Liver (tissue), 9 donors: ENCODE results near the gene DUS1L. TPM values are rescaled to one million over a fixed set of nuclear protein-coding genes. Genes with fewer than 3 reads are reported as not detected.

Experiments
- DNase-seq: peaks from one replicate; pipeline ENCODE4 v3.0.0-alpha.2; 2017; ENCODE audit warnings: low spot score
- H3K27ac ChIP-seq, 2 donors: one replicate each; pipeline ENCODE4 v1.7.0; 2013; ENCODE audit warnings: inconsistent platforms in 2 of 2, low read length in 2 of 2, control low read depth in 1 of 2, low read depth in 1 of 2, mild to moderate bottlenecking in 1 of 2
- H3K27me3 ChIP-seq, 4 donors: one replicate each; pipeline versions ENCODE4 v1.6.1 to v1.7.0; 2013; ENCODE audit warnings: low read length in 3 of 4, inconsistent platforms in 1 of 4, mild to moderate bottlenecking in 1 of 4, moderate library complexity in 1 of 4; ENCODE audit not compliant: control insufficient read depth in 4 of 4, insufficient read depth in 4 of 4
- H3K36me3 ChIP-seq, 4 donors: one replicate each; pipeline versions ENCODE4 v1.6.1 to v1.7.0; 2013; ENCODE audit warnings: low read length in 3 of 4, mild to moderate bottlenecking in 3 of 4, low read depth in 1 of 4, moderate library complexity in 1 of 4; ENCODE audit not compliant: control insufficient read depth in 4 of 4, insufficient read depth in 3 of 4
- H3K4me1 ChIP-seq, 4 donors: one replicate each; pipeline versions ENCODE4 v1.6.1 to v1.7.0; 2013; ENCODE audit warnings: low read length in 3 of 4, mild to moderate bottlenecking in 3 of 4, moderate library complexity in 1 of 4; ENCODE audit not compliant: control insufficient read depth in 4 of 4, insufficient read depth in 4 of 4
- H3K4me3 ChIP-seq, 3 donors: one replicate each; pipeline versions ENCODE4 v1.6.1 to v1.7.0; 2013; ENCODE audit warnings: low read length in 3 of 3, control low read depth in 1 of 3, low read depth in 1 of 3, mild to moderate bottlenecking in 1 of 3
- H3K9ac ChIP-seq, 2 donors: one replicate each; pipeline ENCODE4 v1.7.0; 2013; ENCODE audit warnings: low read length in 2 of 2, mild to moderate bottlenecking in 2 of 2, moderate library complexity in 2 of 2, control low read depth in 1 of 2, low read depth in 1 of 2
- H3K9me3 ChIP-seq, 4 donors: one replicate each; pipeline versions ENCODE4 v1.6.1 to v1.7.0; 2013; ENCODE audit warnings: low read length in 3 of 4; ENCODE audit not compliant: control insufficient read depth in 4 of 4
- CTCF ChIP-seq: fragments of 150-350 bp; IDR thresholded peaks from 2 replicates; pipeline ENCODE4 v1.5.1; 2017; ENCODE audit warnings: improper control_type of control experiment, low read depth, low read length; ENCODE audit not compliant: missing input control
- EGR1 ChIP-seq, 2 donors: IDR thresholded peaks; 2 replicates each; pipeline ENCODE4 v1.6.1; 2016 to 2018; ENCODE audit warnings: antibody characterized with exemption in 2 of 2, low read depth in 2 of 2
- FOXA1 ChIP-seq: IDR thresholded peaks from 2 replicates; pipeline ENCODE4 v1.6.1; 2016; ENCODE audit warnings: antibody characterized with exemption
- FOXA2 ChIP-seq: IDR thresholded peaks from 2 replicates; pipeline ENCODE4 v1.6.1; 2016; ENCODE audit warnings: antibody characterized with exemption
- GABPA ChIP-seq, 2 donors: IDR thresholded peaks in 1 of 2; conservative IDR thresholded peaks in 1 of 2; 2 replicates each; pipeline ENCODE4 v1.6.1; 2016; ENCODE audit warnings: antibody characterized with exemption in 2 of 2, mild to moderate bottlenecking in 1 of 2, moderate library complexity in 1 of 2
- HNF4A ChIP-seq, 2 donors: conservative IDR thresholded peaks; 2 replicates each; pipeline ENCODE4 v1.6.1; 2016; ENCODE audit warnings: antibody characterized with exemption in 2 of 2, mild to moderate bottlenecking in 2 of 2
- HNF4G ChIP-seq: IDR thresholded peaks from 2 replicates; pipeline ENCODE4 v1.6.1; 2016; ENCODE audit warnings: antibody characterized with exemption
- JUND ChIP-seq, 2 donors: IDR thresholded peaks; 2 replicates each; pipeline ENCODE4 v1.6.1; 2016; ENCODE audit warnings: antibody characterized with exemption in 2 of 2
- NR2F2 ChIP-seq: IDR thresholded peaks from 2 replicates; pipeline ENCODE4 v1.6.1; 2016; ENCODE audit warnings: antibody characterized with exemption
- RAD21 ChIP-seq, 2 donors: IDR thresholded peaks; 2 replicates each; pipeline ENCODE4 v1.6.1; 2016; ENCODE audit warnings: antibody characterized with exemption in 2 of 2, mild to moderate bottlenecking in 2 of 2
- RXRA ChIP-seq, 2 donors: IDR thresholded peaks; 2 replicates each; pipeline ENCODE4 v1.6.1; 2017 to 2018; ENCODE audit warnings: antibody characterized with exemption in 2 of 2, mild to moderate bottlenecking in 1 of 2
- SP1 ChIP-seq: IDR thresholded peaks from 2 replicates; pipeline ENCODE4 v1.6.1; 2018; ENCODE audit warnings: antibody characterized with exemption, mild to moderate bottlenecking
- TAF1 ChIP-seq: conservative IDR thresholded peaks from 2 replicates; pipeline ENCODE4 v1.6.1; 2016; ENCODE audit warnings: antibody characterized with exemption, mild to moderate bottlenecking
- YY1 ChIP-seq: IDR thresholded peaks from 2 replicates; pipeline ENCODE4 v1.6.1; 2016; ENCODE audit warnings: antibody characterized with exemption, mild to moderate bottlenecking
- WGBS: extraction: QIAGEN DNeasy Blood & Tissue Kit; methylation state at CpG from one replicate; pipeline ENCODE4 v1.1.7; 2013; 5-methylcytosine and 5-hydroxymethylcytosine counted together
- polyA plus RNA-seq, 2 donors: library from polyadenylated mRNA; stranded (reverse) in 1 of 2; unstranded in 1 of 2; fragments of 200-250 nt in 1 of 2; fragments of >200 nt in 1 of 2; fragmentation: Nextera tagmentation in 1 of 2; extraction: Ambion mirVana in 1 of 2; gene quantifications; one replicate each; pipeline versions ENCODE4 v1.2.1 to v1.2.3, GENCODE V29; 2013 to 2015
- total RNA-seq, 2 donors: library from RNA; depleted of rRNA; stranded (reverse); fragments of >200 nt; gene quantifications; one replicate each; pipeline ENCODE4 v1.2.3, GENCODE V29; 2014
- TF ChIP-seq, protein P1 (sequence below): IDR thresholded peaks from 2 replicates; pipeline ENCODE4 v1.6.1; 2016; ENCODE audit warnings: antibody characterized with exemption, mild to moderate bottlenecking
- TF ChIP-seq, protein P2 (sequence below): IDR thresholded peaks from 2 replicates; pipeline ENCODE4 v1.6.1; 2016; ENCODE audit warnings: antibody characterized with exemption
- TF ChIP-seq, protein P3 (sequence below): IDR thresholded peaks from 2 replicates; pipeline ENCODE4 v1.6.1; 2016; ENCODE audit warnings: antibody characterized with exemption
- TF ChIP-seq, protein P4 (sequence below): IDR thresholded peaks from 2 replicates; pipeline ENCODE4 v1.6.1; 2016; ENCODE audit warnings: antibody characterized with exemption
- donor health status: healthy.
- donor health status: healthy.
- donor health status: healthy.
- donor health status: healthy.
- donor health status: healthy.

DUS1L gene
- total and polyA plus RNA-seq, 4 donors = 40.6 to 74.7 (median 53.3) TPM

DNA sequence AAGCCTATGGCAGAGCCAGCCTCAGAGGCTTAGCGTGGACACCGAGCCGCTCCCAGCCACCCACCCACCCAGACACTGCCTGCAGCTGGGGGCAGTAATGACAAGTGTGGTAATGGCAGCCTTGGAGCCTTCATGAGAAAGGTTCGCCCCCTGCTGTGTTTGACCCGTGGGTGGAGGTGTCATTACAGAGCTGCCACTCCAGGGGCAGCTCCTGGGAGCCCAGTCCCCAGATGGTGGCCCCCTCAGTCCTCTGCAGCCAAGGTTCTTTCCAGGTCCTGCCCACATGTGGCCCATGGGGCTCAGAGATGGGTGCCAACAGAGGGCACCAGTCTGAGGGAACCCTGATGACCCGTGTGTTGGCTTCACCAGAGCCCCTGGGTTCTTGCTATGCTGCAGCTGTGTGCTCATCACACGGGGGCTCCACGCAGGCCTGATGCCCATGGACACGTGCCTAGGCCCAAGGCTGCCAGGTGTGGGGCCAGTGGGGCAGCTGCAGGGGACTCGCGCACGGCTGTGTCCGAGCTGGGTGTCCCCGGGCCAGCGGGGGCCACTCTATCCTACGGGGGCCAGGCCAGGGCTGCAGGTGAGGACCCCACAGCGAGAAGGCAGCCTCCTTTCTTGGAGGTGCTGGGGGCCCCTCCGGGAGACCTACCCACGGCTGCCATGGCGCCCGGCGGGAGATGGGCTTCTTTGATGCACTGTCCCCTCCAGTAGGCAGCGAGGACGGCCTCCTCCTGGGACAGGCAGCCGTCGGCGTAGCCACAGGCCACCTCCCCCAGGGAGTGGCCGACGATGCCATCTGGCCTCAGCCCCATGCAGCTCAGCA lies 24.3 kb upstream of the DUS1L start (continued):
- no peak for TF ChIP-seq CTCF
- TF ChIP-seq, protein P1, sequence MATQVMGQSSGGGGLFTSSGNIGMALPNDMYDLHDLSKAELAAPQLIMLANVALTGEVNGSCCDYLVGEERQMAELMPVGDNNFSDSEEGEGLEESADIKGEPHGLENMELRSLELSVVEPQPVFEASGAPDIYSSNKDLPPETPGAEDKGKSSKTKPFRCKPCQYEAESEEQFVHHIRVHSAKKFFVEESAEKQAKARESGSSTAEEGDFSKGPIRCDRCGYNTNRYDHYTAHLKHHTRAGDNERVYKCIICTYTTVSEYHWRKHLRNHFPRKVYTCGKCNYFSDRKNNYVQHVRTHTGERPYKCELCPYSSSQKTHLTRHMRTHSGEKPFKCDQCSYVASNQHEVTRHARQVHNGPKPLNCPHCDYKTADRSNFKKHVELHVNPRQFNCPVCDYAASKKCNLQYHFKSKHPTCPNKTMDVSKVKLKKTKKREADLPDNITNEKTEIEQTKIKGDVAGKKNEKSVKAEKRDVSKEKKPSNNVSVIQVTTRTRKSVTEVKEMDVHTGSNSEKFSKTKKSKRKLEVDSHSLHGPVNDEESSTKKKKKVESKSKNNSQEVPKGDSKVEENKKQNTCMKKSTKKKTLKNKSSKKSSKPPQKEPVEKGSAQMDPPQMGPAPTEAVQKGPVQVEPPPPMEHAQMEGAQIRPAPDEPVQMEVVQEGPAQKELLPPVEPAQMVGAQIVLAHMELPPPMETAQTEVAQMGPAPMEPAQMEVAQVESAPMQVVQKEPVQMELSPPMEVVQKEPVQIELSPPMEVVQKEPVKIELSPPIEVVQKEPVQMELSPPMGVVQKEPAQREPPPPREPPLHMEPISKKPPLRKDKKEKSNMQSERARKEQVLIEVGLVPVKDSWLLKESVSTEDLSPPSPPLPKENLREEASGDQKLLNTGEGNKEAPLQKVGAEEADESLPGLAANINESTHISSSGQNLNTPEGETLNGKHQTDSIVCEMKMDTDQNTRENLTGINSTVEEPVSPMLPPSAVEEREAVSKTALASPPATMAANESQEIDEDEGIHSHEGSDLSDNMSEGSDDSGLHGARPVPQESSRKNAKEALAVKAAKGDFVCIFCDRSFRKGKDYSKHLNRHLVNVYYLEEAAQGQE = no peak

DNA sequence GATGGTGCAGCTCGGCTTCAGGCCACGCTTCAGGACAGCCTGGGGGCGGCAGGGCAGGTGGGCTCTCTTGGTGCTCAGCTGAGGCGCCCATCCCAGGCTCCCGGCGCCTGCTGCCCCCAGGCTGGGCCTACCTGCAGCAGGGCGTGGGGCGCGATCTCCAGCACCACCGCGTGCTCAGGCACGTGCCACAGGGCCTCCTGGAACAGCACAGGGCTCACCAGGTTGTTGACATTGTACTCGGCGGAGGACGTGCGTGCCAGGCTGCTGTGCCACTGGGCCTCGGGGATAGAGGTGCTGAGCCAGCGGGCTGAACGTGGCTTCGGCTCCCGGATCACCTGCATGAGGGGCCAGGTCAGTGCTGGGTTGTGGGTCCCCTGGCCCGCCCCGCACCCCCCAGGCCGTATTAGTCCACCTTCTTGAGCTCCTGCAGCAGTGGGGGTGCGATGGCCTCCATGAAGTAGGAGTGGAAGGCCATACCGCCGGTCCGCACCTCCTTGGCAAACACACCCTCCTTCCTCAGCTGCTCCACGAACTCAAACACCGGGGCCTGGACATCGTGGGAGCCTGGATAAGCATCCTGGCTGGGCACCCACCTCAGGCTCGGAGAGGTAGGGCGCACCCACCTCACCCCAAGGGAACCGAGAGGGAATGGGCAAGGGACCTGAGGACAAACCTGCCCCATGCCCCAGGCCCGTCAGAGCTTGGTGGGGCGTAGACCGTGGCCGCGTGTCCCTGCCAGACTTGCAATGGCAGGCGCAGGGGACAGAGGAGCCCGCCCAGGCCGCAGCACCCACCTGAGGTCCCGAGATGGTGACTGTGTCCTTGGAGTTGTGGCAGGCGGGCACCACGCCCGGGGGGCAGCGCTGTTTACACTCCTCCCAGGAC lies 23.5 kb upstream of the DUS1L start:
- 76% methylated on average over 47 of the region's 47 CpGs for WGBS
- TF ChIP-seq NR2F2 (no peak), CTCF (no peak), TAF1 (no peak), RXRA (IDR thresholded peaks at IDR 0.05) (no peak), FOXA2 (no peak), SP1 (no peak), HNF4A (conservative IDR thresholded peaks at IDR 0.05) (no peak), HNF4G (no peak), EGR1 (IDR thresholded peaks at IDR 0.05; ENCODE audit: low read depth in 2 of 2) (no peak), FOXA1 (no peak), YY1 (no peak), GABPA (IDR thresholded peaks at IDR 0.05 in 1 of 2, conservative IDR thresholded peaks at IDR 0.05 in 1 of 2) (no peak), JUND (IDR thresholded peaks at IDR 0.05) (no peak), RAD21 (IDR thresholded peaks at IDR 0.05) (no peak)
- TF ChIP-seq, protein P2, sequence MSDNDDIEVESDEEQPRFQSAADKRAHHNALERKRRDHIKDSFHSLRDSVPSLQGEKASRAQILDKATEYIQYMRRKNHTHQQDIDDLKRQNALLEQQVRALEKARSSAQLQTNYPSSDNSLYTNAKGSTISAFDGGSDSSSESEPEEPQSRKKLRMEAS = no peak
- TF ChIP-seq, protein P3, sequence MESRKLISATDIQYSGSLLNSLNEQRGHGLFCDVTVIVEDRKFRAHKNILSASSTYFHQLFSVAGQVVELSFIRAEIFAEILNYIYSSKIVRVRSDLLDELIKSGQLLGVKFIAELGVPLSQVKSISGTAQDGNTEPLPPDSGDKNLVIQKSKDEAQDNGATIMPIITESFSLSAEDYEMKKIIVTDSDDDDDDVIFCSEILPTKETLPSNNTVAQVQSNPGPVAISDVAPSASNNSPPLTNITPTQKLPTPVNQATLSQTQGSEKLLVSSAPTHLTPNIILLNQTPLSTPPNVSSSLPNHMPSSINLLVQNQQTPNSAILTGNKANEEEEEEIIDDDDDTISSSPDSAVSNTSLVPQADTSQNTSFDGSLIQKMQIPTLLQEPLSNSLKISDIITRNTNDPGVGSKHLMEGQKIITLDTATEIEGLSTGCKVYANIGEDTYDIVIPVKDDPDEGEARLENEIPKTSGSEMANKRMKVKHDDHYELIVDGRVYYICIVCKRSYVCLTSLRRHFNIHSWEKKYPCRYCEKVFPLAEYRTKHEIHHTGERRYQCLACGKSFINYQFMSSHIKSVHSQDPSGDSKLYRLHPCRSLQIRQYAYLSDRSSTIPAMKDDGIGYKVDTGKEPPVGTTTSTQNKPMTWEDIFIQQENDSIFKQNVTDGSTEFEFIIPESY = no peak
- TF ChIP-seq, protein P4, sequence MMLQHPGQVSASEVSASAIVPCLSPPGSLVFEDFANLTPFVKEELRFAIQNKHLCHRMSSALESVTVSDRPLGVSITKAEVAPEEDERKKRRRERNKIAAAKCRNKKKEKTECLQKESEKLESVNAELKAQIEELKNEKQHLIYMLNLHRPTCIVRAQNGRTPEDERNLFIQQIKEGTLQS = no peak
- TF ChIP-seq, protein P1 = no peak
- no peak for DNase-seq

More for the DNA sequence above, 23.5 kb upstream of the DUS1L start:
- no peak overlapping the region for H3K4me3 ChIP-seq
- peaks cover 0 to 45% (median 17%) of the 10 kb centered on the region in 4 donors for H3K4me1 ChIP-seq
- no peak overlapping the region for H3K27ac ChIP-seq
- H3K27me3 ChIP-seq = no peaks in the 10 kb centered on the region
- H3K36me3 ChIP-seq = peaks cover 38 to 77% (median 52%) of the 10 kb centered on the region in 4 donors
- H3K9ac ChIP-seq = no peak overlapping the region
- H3K9me3 ChIP-seq = no peaks in the 10 kb centered on the region
